ENCODE measurements around the gene PRKCH.

- TF ChIP-seq SRY (CRISPR knock-in tag; IDR thresholded peaks at IDR 0.05): no peak
- TF ChIP-seq CTCF (CRISPR knock-in tag; IDR thresholded peaks at IDR 0.05): no peak
- TF ChIP-seq YY1 (IDR thresholded peaks at IDR 0.05; ENCODE audit: insufficient read depth, insufficient replicate concordance, low read depth, low read length): no peak
- no peak for TF ChIP-seq ZNF678 (CRISPR knock-in tag; IDR thresholded peaks at IDR 0.05)
- no peak for TF ChIP-seq XBP1 (CRISPR knock-in tag; IDR thresholded peaks at IDR 0.05)
These were observed 114.4 kb downstream of the PRKCH start for GRCh38 chr14:61435563-61436337.
